HCT116 (cell line): ENCODE data around the gene CASP10. TPM values are rescaled to one million over a fixed set of nuclear protein-coding genes. Genes with fewer than 3 reads are reported as not detected.

Experiments
- ATAC-seq: fragments of 200-7000 bp; cut with Tn5 transposase; 2 replicates; pipeline ENCODE4 v1.9.1; 2020; ENCODE audit warnings: mild to moderate bottlenecking, moderate library complexity
- BruUV-seq: library from RNA; stranded (reverse); fragments of 400-500 nt; replicated peaks from 2 replicates; lab custom pipeline; 2021; lab: Mats Ljungman, UMichigan
- CTCF ChIA-PET: fragments of 300-600 bp; sonication (Branson Sonifier 250); formaldehyde crosslinking; loops from one replicate; lab custom pipeline; 2021; ENCODE audit warnings: antibody characterized with exemption; lab: Charles Lee
- POLR2A ChIA-PET: fragments of 300-600, 350-600 bp; sonication (Branson Sonifier 250); formaldehyde crosslinking; loops from one replicate; lab custom pipeline; 2021; ENCODE audit warnings: antibody characterized with exemption; lab: Charles Lee
- RAD21 ChIA-PET, 2 experiments: fragments of 300-600 bp; sonication (Branson Sonifier 250); formaldehyde crosslinking; loops; one replicate each; lab custom pipeline; 2023; ENCODE audit warnings: low total read pairs in 2 of 2; ENCODE audit not compliant: uncharacterized antibody in 2 of 2, unreplicated experiment in 2 of 2, low non-redundant PET in 1 of 2; lab: Charles Lee
- DNase-seq: peaks from one replicate; pipeline ENCODE4 v3.0.0-alpha.2; 2010; ENCODE audit warnings: low read depth, low spot score
- H2AFZ ChIP-seq: fragments of 200-600 bp; shearing (Covaris generic), sonication (generic); 2 replicates; pipeline ENCODE4 v1.6.1; 2017; ENCODE audit warnings: low read depth, mixed run types, mixed read lengths, antibody characterized with exemption, low read length; ENCODE audit not compliant: poor library complexity, severe bottlenecking
- H3K27ac ChIP-seq: 2 replicates; pipeline ENCODE4 v1.5.1; 2012; ENCODE audit warnings: low read depth, low read length
- H3K27me3 ChIP-seq: fragments of 200-600 bp; sonication (generic); 2 replicates; pipeline ENCODE4 v1.6.1; 2016; ENCODE audit warnings: mixed run types, low read length, mixed read lengths; ENCODE audit not compliant: insufficient read depth
- H3K36me3 ChIP-seq, 2 experiments: fragments of 200-500 bp in 1 of 2; fragments of 200-600 bp in 1 of 2; sonication (Bioruptor generic) in 1 of 2; sonication (generic) in 1 of 2; 2 replicates each; pipeline versions ENCODE4 v1.5.1 to v1.6.1; 2014 to 2016; ENCODE audit warnings: low read length in 2 of 2, inconsistent platforms in 1 of 2, mixed read lengths in 1 of 2, mixed run types in 1 of 2; ENCODE audit not compliant: insufficient read depth in 2 of 2, control insufficient read depth in 1 of 2
- H3K4me1 ChIP-seq, 2 experiments: fragments of 200-600 bp in 1 of 2; sonication (generic) in 1 of 2; 2 replicates each; pipeline versions ENCODE4 v1.5.1 to v1.6.1; 2012 to 2017; ENCODE audit warnings: low read length in 2 of 2, inconsistent platforms in 1 of 2, mild to moderate bottlenecking in 1 of 2, mixed read lengths in 1 of 2, mixed run types in 1 of 2, moderate library complexity in 1 of 2; ENCODE audit not compliant: insufficient read depth in 2 of 2, control insufficient read depth in 1 of 2
- H3K4me2 ChIP-seq: fragments of 200-600 bp; sonication (generic); 2 replicates; pipeline ENCODE4 v1.6.1; 2017; ENCODE audit warnings: mixed run types, low read length, mixed read lengths
- H3K4me3 ChIP-seq, 2 experiments: fragments of 200-600 bp in 1 of 2; sonication (generic) in 1 of 2; replicated peaks in 1 of 2; 2 replicates each; pipeline ENCODE4 v1.5.1; 2011 to 2016; ENCODE audit warnings: low read length in 2 of 2, control low read depth in 1 of 2, low read depth in 1 of 2, mild to moderate bottlenecking in 1 of 2, mixed read lengths in 1 of 2, mixed run types in 1 of 2
- H3K79me2 ChIP-seq: fragments of 200-600 bp; sonication (generic); 2 replicates; pipeline ENCODE4 v1.6.1; 2017; ENCODE audit warnings: mild to moderate bottlenecking, mixed run types, low read length, moderate library complexity, mixed read lengths; ENCODE audit not compliant: insufficient read depth
- H3K9ac ChIP-seq: fragments of 200-600 bp; sonication (generic); 2 replicates; pipeline ENCODE4 v1.6.1; 2016; ENCODE audit warnings: low read length, mixed read lengths
- H3K9me2 ChIP-seq: fragments of 200-600 bp; sonication (generic), shearing (Covaris generic); 2 replicates; pipeline ENCODE4 v1.6.1; 2017; ENCODE audit warnings: mixed run types, mild to moderate bottlenecking, moderate library complexity; ENCODE audit not compliant: insufficient read depth
- H3K9me3 ChIP-seq, 2 experiments: fragments of 200-500 bp in 1 of 2; fragments of 200-600 bp in 1 of 2; sonication (Bioruptor generic) in 1 of 2; sonication (generic) in 1 of 2; 2 replicates each; pipeline ENCODE4 v1.6.1; 2014 to 2017; ENCODE audit warnings: low read length in 2 of 2, mixed read lengths in 2 of 2, inconsistent platforms in 1 of 2, low read depth in 1 of 2, mild to moderate bottlenecking in 1 of 2, mixed run types in 1 of 2, moderate library complexity in 1 of 2; ENCODE audit not compliant: control insufficient read depth in 1 of 2, insufficient read depth in 1 of 2
- H4K20me1 ChIP-seq: fragments of 200-600 bp; sonication (generic), shearing (Covaris generic); 2 replicates; pipeline ENCODE4 v1.6.1; 2017; ENCODE audit warnings: mixed run types, mild to moderate bottlenecking, moderate library complexity; ENCODE audit not compliant: insufficient read depth
- CBX3 ChIP-seq: IDR thresholded peaks from 2 replicates; pipeline ENCODE4 v1.6.1; 2012; ENCODE audit warnings: low read depth
- CEBPB ChIP-seq: IDR thresholded peaks from 2 replicates; pipeline ENCODE4 v1.6.1; 2012; ENCODE audit warnings: low read depth
- EGR1 ChIP-seq: IDR thresholded peaks from 2 replicates; pipeline ENCODE4 v1.6.1; 2012; ENCODE audit warnings: low read depth
- EZH2phosphoT487 ChIP-seq: fragments of 200-600 bp; IDR thresholded peaks from 2 replicates; pipeline ENCODE4 v1.6.1; 2018; ENCODE audit warnings: antibody characterized with exemption, borderline replicate concordance
- JUND ChIP-seq: IDR thresholded peaks from 2 replicates; pipeline ENCODE4 v1.6.1; 2012
- POLR2A ChIP-seq: IDR thresholded peaks from 2 replicates; pipeline ENCODE4 v1.7.0; 2011; ENCODE audit warnings: borderline replicate concordance; ENCODE audit not compliant: insufficient read depth, insufficient read length; ENCODE audit errors: extremely low read depth
- POLR2AphosphoS5 ChIP-seq: IDR thresholded peaks from 2 replicates; pipeline ENCODE4 v1.6.1; 2011; ENCODE audit warnings: mild to moderate bottlenecking, low read depth, low read length, moderate library complexity
- RAD21 ChIP-seq: IDR thresholded peaks from 2 replicates; pipeline ENCODE4 v1.6.1; 2012; ENCODE audit warnings: low read depth, mild to moderate bottlenecking
- SIN3A ChIP-seq: IDR thresholded peaks from 2 replicates; pipeline ENCODE4 v1.6.1; 2012; ENCODE audit warnings: low read depth
- SRF ChIP-seq: IDR thresholded peaks from 2 replicates; pipeline ENCODE4 v1.6.1; 2012; ENCODE audit warnings: low read depth
- TCF7L2 ChIP-seq: IDR thresholded peaks from 2 replicates; pipeline ENCODE4 v1.7.0; 2011; ENCODE audit warnings: borderline replicate concordance, inconsistent platforms; ENCODE audit not compliant: insufficient read depth, insufficient read length; ENCODE audit errors: extremely low read depth
- ZFX ChIP-seq: fragments of 450-650 bp; IDR thresholded peaks from 2 replicates; pipeline ENCODE4 v1.6.1; 2017
- ZNF274 ChIP-seq: fragments of 200-500 bp; sonication (Bioruptor generic); IDR thresholded peaks from 2 replicates; pipeline ENCODE4 v1.6.1; 2014; ENCODE audit warnings: mild to moderate bottlenecking, low read depth, low read length, inconsistent platforms
- intact Hi-C: fragments of 100-400 bp; cut with micrococcal nuclease; formaldehyde crosslinking; loops from 2 replicates; pipeline ENCODE4 v1.10.0; 2022
- total RNA-seq: library from RNA; stranded (reverse); gene quantifications from one replicate; pipeline ENCODE4 v1.2.1, GENCODE V29; 2021; ENCODE audit not compliant: unreplicated experiment
- TF ChIP-seq, protein P1 (sequence below), 3 experiments: fragments of 200-600 bp in 1 of 3; sonication (generic) in 1 of 3; IDR thresholded peaks in 2 of 3; conservative IDR thresholded peaks in 1 of 3; 2 replicates each; pipeline ENCODE4 v1.5.1; 2012 to 2017; ENCODE audit warnings: low read depth in 2 of 3, low read length in 2 of 3, antibody characterized with exemption in 1 of 3, borderline replicate concordance in 1 of 3, control low read depth in 1 of 3, mild to moderate bottlenecking in 1 of 3, mixed read lengths in 1 of 3, mixed run types in 1 of 3, moderate library complexity in 1 of 3; ENCODE audit not compliant: insufficient read depth in 1 of 3
- TF ChIP-seq, protein P2 (sequence below): IDR thresholded peaks from 2 replicates; pipeline ENCODE4 v1.6.1; 2012
- TF ChIP-seq, protein P3 (sequence below): IDR thresholded peaks from 2 replicates; pipeline ENCODE4 v1.6.1; 2012; ENCODE audit warnings: low read depth
- TF ChIP-seq, protein P4 (sequence below): IDR thresholded peaks from 2 replicates; pipeline ENCODE4 v1.6.1; 2012

The CASP10 gene
- total RNA-seq, 1 experiment from 2014 or later, result 2.6 TPM

DNA sequence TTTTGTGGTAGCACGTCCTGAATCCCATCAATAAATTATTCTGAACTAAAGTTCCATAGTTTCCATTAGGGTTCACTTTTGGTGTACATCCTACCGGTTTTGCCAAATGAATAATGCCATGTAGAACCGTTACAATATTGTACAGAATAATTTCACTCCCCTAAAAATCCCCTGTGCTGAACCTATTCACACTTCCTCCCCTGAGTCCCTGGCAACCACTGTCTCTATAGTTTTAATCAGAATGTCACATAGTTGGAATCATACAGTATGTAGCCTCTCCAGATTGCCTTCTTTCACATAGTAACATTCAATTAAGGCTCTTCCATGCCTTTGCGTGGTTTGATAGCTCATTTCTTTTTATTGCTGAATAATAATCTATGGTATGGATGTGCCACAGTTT lies 67.8 kb downstream of the CASP10 start:
- Histone ChIP-seq H2AFZ (no peak overlapping the region), H3K9ac (no peak overlapping the region), H3K9me3 (no peaks in the 10 kb centered on the region), H3K4me1 (peaks cover 0 to 6% of the 10 kb centered on the region in 2 experiments; a peak in 1 of 4 replicates), H4K20me1 (no peaks in the 10 kb centered on the region), H3K36me3 (no peaks in the 10 kb centered on the region), H3K4me3 (no peak overlapping the region), H3K27ac (no peak overlapping the region), H3K27me3 (no peaks in the 10 kb centered on the region), H3K79me2 (0 out of 2 replicates have a peak, but pooled peaks cover 1% of the 10 kb centered on the region), H3K4me2 (no peak overlapping the region), H3K9me2 (no peaks in the 10 kb centered on the region)
- no peak for TF ChIP-seq ZNF274
- TF ChIP-seq, protein P1, sequence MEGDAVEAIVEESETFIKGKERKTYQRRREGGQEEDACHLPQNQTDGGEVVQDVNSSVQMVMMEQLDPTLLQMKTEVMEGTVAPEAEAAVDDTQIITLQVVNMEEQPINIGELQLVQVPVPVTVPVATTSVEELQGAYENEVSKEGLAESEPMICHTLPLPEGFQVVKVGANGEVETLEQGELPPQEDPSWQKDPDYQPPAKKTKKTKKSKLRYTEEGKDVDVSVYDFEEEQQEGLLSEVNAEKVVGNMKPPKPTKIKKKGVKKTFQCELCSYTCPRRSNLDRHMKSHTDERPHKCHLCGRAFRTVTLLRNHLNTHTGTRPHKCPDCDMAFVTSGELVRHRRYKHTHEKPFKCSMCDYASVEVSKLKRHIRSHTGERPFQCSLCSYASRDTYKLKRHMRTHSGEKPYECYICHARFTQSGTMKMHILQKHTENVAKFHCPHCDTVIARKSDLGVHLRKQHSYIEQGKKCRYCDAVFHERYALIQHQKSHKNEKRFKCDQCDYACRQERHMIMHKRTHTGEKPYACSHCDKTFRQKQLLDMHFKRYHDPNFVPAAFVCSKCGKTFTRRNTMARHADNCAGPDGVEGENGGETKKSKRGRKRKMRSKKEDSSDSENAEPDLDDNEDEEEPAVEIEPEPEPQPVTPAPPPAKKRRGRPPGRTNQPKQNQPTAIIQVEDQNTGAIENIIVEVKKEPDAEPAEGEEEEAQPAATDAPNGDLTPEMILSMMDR (IDR thresholded peaks at IDR 0.05 in 2 of 3, conservative IDR thresholded peaks at IDR 0.05 in 1 of 3; ENCODE audit: borderline replicate concordance in 1 of 3, insufficient read depth in 1 of 3, low read depth in 2 of 3, low read length in 2 of 3), result no peak
- TF ChIP-seq CEBPB, result no peak
- no peak for TF ChIP-seq POLR2AphosphoS5
- no peak for TF ChIP-seq SRF
- TF ChIP-seq EGR1, result no peak
- TF ChIP-seq RAD21, result no peak
- TF ChIP-seq, protein P2, sequence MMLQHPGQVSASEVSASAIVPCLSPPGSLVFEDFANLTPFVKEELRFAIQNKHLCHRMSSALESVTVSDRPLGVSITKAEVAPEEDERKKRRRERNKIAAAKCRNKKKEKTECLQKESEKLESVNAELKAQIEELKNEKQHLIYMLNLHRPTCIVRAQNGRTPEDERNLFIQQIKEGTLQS, result no peak
- TF ChIP-seq, protein P3, sequence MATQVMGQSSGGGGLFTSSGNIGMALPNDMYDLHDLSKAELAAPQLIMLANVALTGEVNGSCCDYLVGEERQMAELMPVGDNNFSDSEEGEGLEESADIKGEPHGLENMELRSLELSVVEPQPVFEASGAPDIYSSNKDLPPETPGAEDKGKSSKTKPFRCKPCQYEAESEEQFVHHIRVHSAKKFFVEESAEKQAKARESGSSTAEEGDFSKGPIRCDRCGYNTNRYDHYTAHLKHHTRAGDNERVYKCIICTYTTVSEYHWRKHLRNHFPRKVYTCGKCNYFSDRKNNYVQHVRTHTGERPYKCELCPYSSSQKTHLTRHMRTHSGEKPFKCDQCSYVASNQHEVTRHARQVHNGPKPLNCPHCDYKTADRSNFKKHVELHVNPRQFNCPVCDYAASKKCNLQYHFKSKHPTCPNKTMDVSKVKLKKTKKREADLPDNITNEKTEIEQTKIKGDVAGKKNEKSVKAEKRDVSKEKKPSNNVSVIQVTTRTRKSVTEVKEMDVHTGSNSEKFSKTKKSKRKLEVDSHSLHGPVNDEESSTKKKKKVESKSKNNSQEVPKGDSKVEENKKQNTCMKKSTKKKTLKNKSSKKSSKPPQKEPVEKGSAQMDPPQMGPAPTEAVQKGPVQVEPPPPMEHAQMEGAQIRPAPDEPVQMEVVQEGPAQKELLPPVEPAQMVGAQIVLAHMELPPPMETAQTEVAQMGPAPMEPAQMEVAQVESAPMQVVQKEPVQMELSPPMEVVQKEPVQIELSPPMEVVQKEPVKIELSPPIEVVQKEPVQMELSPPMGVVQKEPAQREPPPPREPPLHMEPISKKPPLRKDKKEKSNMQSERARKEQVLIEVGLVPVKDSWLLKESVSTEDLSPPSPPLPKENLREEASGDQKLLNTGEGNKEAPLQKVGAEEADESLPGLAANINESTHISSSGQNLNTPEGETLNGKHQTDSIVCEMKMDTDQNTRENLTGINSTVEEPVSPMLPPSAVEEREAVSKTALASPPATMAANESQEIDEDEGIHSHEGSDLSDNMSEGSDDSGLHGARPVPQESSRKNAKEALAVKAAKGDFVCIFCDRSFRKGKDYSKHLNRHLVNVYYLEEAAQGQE, result no peak
- TF ChIP-seq, protein P4, sequence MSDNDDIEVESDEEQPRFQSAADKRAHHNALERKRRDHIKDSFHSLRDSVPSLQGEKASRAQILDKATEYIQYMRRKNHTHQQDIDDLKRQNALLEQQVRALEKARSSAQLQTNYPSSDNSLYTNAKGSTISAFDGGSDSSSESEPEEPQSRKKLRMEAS, result no peak
- TF ChIP-seq CBX3, result no peak
- no peak for TF ChIP-seq ZFX
- no peak for TF ChIP-seq EZH2phosphoT487
- TF ChIP-seq POLR2A, result no peak
- no peak for TF ChIP-seq SIN3A
- TF ChIP-seq JUND, result no peak
- TF ChIP-seq TCF7L2, result no peak
- POLR2A ChIA-PET, result no interaction called here
- RAD21 ChIA-PET, result no interaction called here
- CTCF ChIA-PET, result interaction anchor here (1.3 kb wide), 1 partner anchor 18 kb away, joined by 3 read pairs; no protein-coding TSS in a partner anchor
- DNase-seq (no peak), ATAC-seq (no peak)
- BruUV-seq, result no TSS peak
- intact Hi-C loops, result no loop called here
